Measurements from ENCODE around the gene DDX51. TPM values are rescaled to one million over a fixed set of nuclear protein-coding genes. Genes with fewer than 3 reads are reported as not detected.

DDX51 gene
- total RNA-seq, 2 donors from 2014 or later: 9.4 to 22.9 TPM

DNA sequence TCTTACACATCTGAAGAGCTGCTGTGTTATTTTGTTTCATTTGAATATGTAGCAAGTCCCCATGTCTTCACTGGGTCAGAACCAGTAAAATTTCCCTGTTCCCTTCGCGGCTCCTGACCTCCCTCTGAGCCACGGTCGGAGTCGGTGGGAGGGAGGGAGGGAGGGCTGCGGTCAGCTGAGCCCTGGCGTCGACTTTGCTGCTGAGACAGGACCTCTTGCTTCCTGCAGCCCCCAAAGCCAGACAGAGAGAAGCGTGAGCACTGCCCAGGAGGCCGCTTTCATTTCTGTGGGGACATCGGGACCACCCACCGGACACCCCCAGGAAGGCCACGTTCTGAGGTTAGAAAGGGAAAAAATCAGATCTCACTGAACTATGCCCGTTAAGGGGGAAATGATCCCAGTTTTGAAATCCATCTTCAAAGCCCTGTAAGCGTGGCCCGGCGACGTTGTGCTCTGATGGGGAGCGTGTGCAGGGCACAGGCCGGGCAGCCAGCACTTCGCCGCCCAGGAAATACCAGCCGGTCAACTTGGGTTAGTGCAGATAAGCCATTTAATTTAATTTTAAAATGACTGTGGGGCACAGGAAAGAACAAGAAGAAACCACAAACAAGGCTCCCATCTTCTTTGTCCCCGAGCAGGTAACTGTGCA lies 42.2 kb upstream of the DDX51 start:
- Histone ChIP-seq H3K9me3 (no peaks in the 10 kb centered on the region), H3K4me1 (peaks cover 6% of the 10 kb centered on the region), H3K4me3 (no peak overlapping the region), H3K27me3 (no peaks in the 10 kb centered on the region), H3K36me3 (no peaks in the 10 kb centered on the region), H3K9ac (ENCODE audit: low read depth in 2 of 2, low read length in 2 of 2) (no peak overlapping the region), H3K27ac (no peak overlapping the region)
- intact Hi-C loops (cut with DNase I): no loop called here
- DNase-seq: no peak
- no peak for TF ChIP-seq CTCF (IDR thresholded peaks at IDR 0.05)

GRCh38 chr12:132185705-132186104 lies 41.6 kb upstream of the DDX51 start:
- H3K4me3 ChIP-seq: no peak overlapping the region
- no peak for DNase-seq

DNA sequence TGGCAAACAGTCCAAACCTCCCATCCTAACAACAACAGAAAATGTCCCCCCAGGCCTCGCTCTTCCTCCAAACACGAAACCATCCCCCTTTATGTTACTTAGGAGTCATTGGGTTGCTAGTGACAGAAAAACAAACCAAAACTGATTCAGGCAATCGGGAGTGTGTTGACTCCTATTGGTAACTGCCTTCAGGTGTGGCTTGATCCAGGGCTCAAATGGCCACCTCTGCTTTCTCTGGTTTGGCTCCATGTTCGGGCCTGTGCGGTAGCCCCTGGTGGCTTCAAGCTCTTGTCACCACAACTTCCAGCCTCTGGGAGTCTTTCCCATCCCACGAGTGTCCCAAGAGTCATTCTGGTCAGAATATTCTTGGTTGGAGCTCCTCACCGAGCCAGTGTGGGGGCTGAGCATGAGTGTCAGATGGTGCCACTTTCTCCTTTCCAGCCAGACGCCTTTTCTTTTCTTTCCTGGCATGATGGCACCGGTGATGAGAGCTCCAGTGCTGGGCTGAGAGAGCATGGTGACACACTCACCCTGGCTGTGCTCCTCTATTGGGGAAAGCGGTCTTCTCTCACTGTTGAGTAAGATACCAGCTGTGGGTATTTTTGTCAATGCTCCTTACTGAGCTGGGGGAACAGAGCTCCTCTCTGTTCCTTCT lies 38.7 kb upstream of the DDX51 start:
- no peak overlapping the region for H3K27ac ChIP-seq
- intact Hi-C loops (cut with DNase I): no loop called here
- H3K4me3 ChIP-seq: no peak overlapping the region
- H3K27me3 ChIP-seq: no peaks in the 10 kb centered on the region
- no peaks in the 10 kb centered on the region for H3K36me3 ChIP-seq
- no peaks in the 10 kb centered on the region for H3K4me1 ChIP-seq
- DNase-seq: no peak
- no peak overlapping the region for H3K9ac ChIP-seq (ENCODE audit: low read depth in 2 of 2, low read length in 2 of 2)
- no peak for TF ChIP-seq CTCF (IDR thresholded peaks at IDR 0.05)
- no peaks in the 10 kb centered on the region for H3K9me3 ChIP-seq

More at GRCh38 chr12:132185705-132186104, 41.6 kb upstream of the DDX51 start:
- Histone ChIP-seq H3K27me3 (no peaks in the 10 kb centered on the region), H3K4me1 (peaks cover 6% of the 10 kb centered on the region), H3K9me3 (no peaks in the 10 kb centered on the region), H3K27ac (no peak overlapping the region), H3K36me3 (no peaks in the 10 kb centered on the region), H3K9ac (ENCODE audit: low read depth in 2 of 2, low read length in 2 of 2) (no peak overlapping the region)
- TF ChIP-seq CTCF (IDR thresholded peaks at IDR 0.05): no peak
- intact Hi-C loops (cut with DNase I): no loop called here

DNA sequence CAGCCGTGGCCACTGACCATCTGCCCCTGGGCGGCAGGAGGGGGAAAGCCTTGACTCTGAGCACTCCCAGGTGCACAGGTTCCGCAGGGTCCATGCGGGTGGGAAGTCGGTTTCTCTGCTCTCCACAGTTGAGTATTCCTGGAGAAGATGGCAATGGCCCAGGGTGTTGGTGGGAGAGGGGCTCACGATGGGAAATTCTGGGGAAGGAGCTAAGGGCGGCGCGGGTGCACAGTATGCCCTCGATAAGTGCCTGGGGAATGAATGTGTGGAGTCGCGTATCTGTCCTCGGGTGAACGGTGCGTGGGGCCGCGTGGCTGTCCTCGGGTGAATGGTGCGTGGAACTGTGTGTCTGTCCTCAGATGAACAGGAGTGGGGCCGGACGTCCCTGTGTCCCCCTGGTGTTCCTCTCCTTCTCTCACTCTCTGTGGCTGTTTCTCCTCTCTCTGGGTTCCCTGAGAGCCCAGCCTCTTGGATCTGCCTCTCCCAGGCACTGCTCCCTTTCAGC lies 38.1 kb upstream of the DDX51 start:
- H3K4me3 ChIP-seq: no peak overlapping the region
- no peak for TF ChIP-seq CTCF (IDR thresholded peaks at IDR 0.05)
- no peaks in the 10 kb centered on the region for H3K9me3 ChIP-seq
- H3K27ac ChIP-seq: no peak overlapping the region
- no peaks in the 10 kb centered on the region for H3K4me1 ChIP-seq
- DNase-seq: no peak
- intact Hi-C loops (cut with DNase I): no loop called here
- H3K9ac ChIP-seq (ENCODE audit: low read depth in 2 of 2, low read length in 2 of 2): no peak overlapping the region
- H3K27me3 ChIP-seq: no peaks in the 10 kb centered on the region
- H3K36me3 ChIP-seq: no peaks in the 10 kb centered on the region

GRCh38 chr12:132181570-132182200 lies 37.6 kb upstream of the DDX51 start:
- intact Hi-C loops (cut with DNase I): no loop called here
- no peaks in the 10 kb centered on the region for H3K4me1 ChIP-seq
- H3K4me3 ChIP-seq: no peak overlapping the region
- no peaks in the 10 kb centered on the region for H3K36me3 ChIP-seq
- no peaks in the 10 kb centered on the region for H3K27me3 ChIP-seq
- no peak overlapping the region for H3K27ac ChIP-seq
- no peak for DNase-seq
- no peaks in the 10 kb centered on the region for H3K9me3 ChIP-seq
- TF ChIP-seq CTCF (IDR thresholded peaks at IDR 0.05): no peak
- no peak overlapping the region for H3K9ac ChIP-seq (ENCODE audit: low read depth in 2 of 2, low read length in 2 of 2)

Measured in colonic mucosa (tissue), 4 donors.